Panc1 (cell line): ENCODE measurements around the gene DR1. TPM values are rescaled to one million over a fixed set of nuclear protein-coding genes. Genes with fewer than 3 reads are reported as not detected.

Source experiments
- ATAC-seq: fragments of 200-7000 bp; cut with Tn5 transposase; 2 replicates; pipeline ENCODE4 v1.9.1; 2020; ENCODE audit warnings: mild to moderate bottlenecking, moderate library complexity
- BruUV-seq: library from RNA; stranded (reverse); fragments of 400-500 nt; replicated peaks from 2 replicates; lab custom pipeline; 2021; lab: Mats Ljungman, UMichigan
- CTCF ChIA-PET: fragments of 300-600 bp; sonication (Branson Sonifier 250); formaldehyde crosslinking; loops from one replicate; lab custom pipeline; 2022; ENCODE audit warnings: antibody characterized with exemption; lab: Charles Lee
- POLR2A ChIA-PET: fragments of 300-600 bp; sonication (Branson Sonifier 250); formaldehyde crosslinking; loops from one replicate; lab custom pipeline; 2022; ENCODE audit warnings: antibody characterized with exemption; lab: Charles Lee
- DNase-seq: peaks from one replicate; pipeline ENCODE4 v3.0.0-alpha.2; 2010; ENCODE audit warnings: low read depth, low spot score
- H3K27ac ChIP-seq: 2 replicates; pipeline ENCODE4 v1.5.1; 2011; ENCODE audit warnings: mild to moderate bottlenecking, low read length, inconsistent platforms
- H3K27me3 ChIP-seq: fragments of 200-500 bp; sonication (Bioruptor generic); 2 replicates; pipeline ENCODE4 v1.6.0; 2014; ENCODE audit warnings: low read length, inconsistent platforms; ENCODE audit not compliant: control insufficient read depth, insufficient read depth
- H3K36me3 ChIP-seq: fragments of 200-500 bp; sonication (Bioruptor generic); 2 replicates; pipeline ENCODE4 v1.5.1; 2014; ENCODE audit warnings: inconsistent platforms, mild to moderate bottlenecking, low read length, moderate library complexity; ENCODE audit not compliant: control insufficient read depth, insufficient read depth
- H3K4me1 ChIP-seq: 2 replicates; pipeline ENCODE4 v1.5.1; 2011; ENCODE audit warnings: inconsistent platforms, mild to moderate bottlenecking, low read length, moderate library complexity; ENCODE audit not compliant: control insufficient read depth, insufficient read depth
- H3K4me3 ChIP-seq, 2 experiments: 2 replicates each; pipeline ENCODE4 v1.5.1; 2011 to 2012; ENCODE audit warnings: low read depth in 2 of 2, low read length in 2 of 2, mild to moderate bottlenecking in 2 of 2, inconsistent platforms in 1 of 2, moderate library complexity in 1 of 2
- H3K9me3 ChIP-seq: fragments of 200-500 bp; sonication (Bioruptor generic); 2 replicates; pipeline ENCODE4 v1.5.1; 2014; ENCODE audit warnings: low read depth, mild to moderate bottlenecking, inconsistent platforms, low read length, moderate library complexity; ENCODE audit not compliant: control insufficient read depth, insufficient read depth
- CTCF ChIP-seq: fragments of 450-650 bp; IDR thresholded peaks from 2 replicates; pipeline ENCODE4 v1.5.1; 2017; ENCODE audit warnings: mild to moderate bottlenecking
- POLR2AphosphoS5 ChIP-seq: IDR thresholded peaks from 2 replicates; pipeline ENCODE4 v1.6.1; 2012; ENCODE audit warnings: mild to moderate bottlenecking, low read depth, low read length, moderate library complexity
- SIN3A ChIP-seq: IDR thresholded peaks from 2 replicates; pipeline ENCODE4 v1.6.1; 2012; ENCODE audit warnings: low read depth, mild to moderate bottlenecking, low read length, moderate library complexity, borderline replicate concordance; ENCODE audit not compliant: insufficient read depth
- TCF7L2 ChIP-seq: IDR thresholded peaks from 2 replicates; pipeline ENCODE4 v1.6.1; 2011; ENCODE audit warnings: mild to moderate bottlenecking, low read depth, low read length, inconsistent platforms
- in situ Hi-C: cut with HindIII; loops from 2 replicates; pipeline ENCODE4 v1.10.0; 2016; ENCODE audit warnings: low sequenced_read_pairs, low pct_unique_long_range_greater_than_20kb
- intact Hi-C: fragments of 100-400 bp; cut with micrococcal nuclease; formaldehyde crosslinking; loops from one replicate; pipeline ENCODE4 v1.10.0; 2022; ENCODE audit not compliant: unreplicated experiment
- total RNA-seq: library from RNA; stranded (reverse); gene quantifications from one replicate; pipeline ENCODE4 v1.2.1, GENCODE V29; 2021; ENCODE audit not compliant: unreplicated experiment
- TF ChIP-seq, protein P1 (sequence below), 2 experiments: IDR thresholded peaks; 2 replicates each; pipeline ENCODE4 v1.6.1; 2011 to 2012; ENCODE audit warnings: low read depth in 2 of 2, control low read depth in 1 of 2, low read length in 1 of 2, mild to moderate bottlenecking in 1 of 2, moderate library complexity in 1 of 2; ENCODE audit not compliant: insufficient read depth in 1 of 2

Gene DR1
- total RNA-seq, 1 experiment from 2014 or later: 39.0 TPM

DNA sequence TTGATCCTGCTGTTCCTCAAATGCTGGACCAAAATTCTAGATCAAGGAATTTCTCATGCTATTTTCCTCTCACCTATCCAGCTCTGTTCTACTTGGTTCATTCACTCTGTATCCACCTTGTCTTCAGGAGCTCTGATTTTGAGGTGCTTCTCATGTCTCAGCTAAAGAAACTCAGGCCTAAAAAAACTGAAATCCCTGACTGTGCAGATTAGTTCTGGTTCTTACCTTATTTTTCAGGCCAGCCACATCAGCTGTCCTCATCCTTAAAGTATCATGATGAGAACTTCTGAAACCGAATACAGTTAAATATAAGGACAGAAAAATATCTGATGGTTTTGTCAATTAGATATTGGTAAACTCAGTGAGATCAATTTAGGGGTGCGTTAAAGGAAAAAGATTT lies 27.8 kb upstream of the DR1 start:
- Histone ChIP-seq H3K4me1 (no peaks in the 10 kb centered on the region), H3K27me3 (no peaks in the 10 kb centered on the region), H3K36me3 (no peaks in the 10 kb centered on the region), H3K4me3 (no peak overlapping the region), H3K9me3 (no peaks in the 10 kb centered on the region), H3K27ac (no peak overlapping the region)
- CTCF ChIA-PET: no interaction called here
- BruUV-seq: no TSS peak
- ATAC-seq: no peak
- in situ Hi-C loops (no loop called here), intact Hi-C loops (no loop called here)
- no peak for DNase-seq
- POLR2A ChIA-PET: no interaction called here
- TF ChIP-seq CTCF (no peak), POLR2AphosphoS5 (no peak), SIN3A (no peak), TCF7L2 (no peak)
- TF ChIP-seq, protein P1, sequence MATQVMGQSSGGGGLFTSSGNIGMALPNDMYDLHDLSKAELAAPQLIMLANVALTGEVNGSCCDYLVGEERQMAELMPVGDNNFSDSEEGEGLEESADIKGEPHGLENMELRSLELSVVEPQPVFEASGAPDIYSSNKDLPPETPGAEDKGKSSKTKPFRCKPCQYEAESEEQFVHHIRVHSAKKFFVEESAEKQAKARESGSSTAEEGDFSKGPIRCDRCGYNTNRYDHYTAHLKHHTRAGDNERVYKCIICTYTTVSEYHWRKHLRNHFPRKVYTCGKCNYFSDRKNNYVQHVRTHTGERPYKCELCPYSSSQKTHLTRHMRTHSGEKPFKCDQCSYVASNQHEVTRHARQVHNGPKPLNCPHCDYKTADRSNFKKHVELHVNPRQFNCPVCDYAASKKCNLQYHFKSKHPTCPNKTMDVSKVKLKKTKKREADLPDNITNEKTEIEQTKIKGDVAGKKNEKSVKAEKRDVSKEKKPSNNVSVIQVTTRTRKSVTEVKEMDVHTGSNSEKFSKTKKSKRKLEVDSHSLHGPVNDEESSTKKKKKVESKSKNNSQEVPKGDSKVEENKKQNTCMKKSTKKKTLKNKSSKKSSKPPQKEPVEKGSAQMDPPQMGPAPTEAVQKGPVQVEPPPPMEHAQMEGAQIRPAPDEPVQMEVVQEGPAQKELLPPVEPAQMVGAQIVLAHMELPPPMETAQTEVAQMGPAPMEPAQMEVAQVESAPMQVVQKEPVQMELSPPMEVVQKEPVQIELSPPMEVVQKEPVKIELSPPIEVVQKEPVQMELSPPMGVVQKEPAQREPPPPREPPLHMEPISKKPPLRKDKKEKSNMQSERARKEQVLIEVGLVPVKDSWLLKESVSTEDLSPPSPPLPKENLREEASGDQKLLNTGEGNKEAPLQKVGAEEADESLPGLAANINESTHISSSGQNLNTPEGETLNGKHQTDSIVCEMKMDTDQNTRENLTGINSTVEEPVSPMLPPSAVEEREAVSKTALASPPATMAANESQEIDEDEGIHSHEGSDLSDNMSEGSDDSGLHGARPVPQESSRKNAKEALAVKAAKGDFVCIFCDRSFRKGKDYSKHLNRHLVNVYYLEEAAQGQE (IDR thresholded peaks at IDR 0.05; ENCODE audit: insufficient read depth in 1 of 2, low read depth in 2 of 2, low read length in 1 of 2): no peak

GRCh38 chr1:93321720-93322119 lies 24.0 kb upstream of the DR1 start:
- TF ChIP-seq TCF7L2: no peak
- no peak for TF ChIP-seq POLR2AphosphoS5
- TF ChIP-seq, protein P1 (IDR thresholded peaks at IDR 0.05; ENCODE audit: insufficient read depth in 1 of 2, low read depth in 2 of 2, low read length in 1 of 2): no peak
- TF ChIP-seq SIN3A: no peak
- TF ChIP-seq CTCF: no peak
- intact Hi-C loops (no loop called here), in situ Hi-C loops (no loop called here)
- H3K27me3 ChIP-seq: no peaks in the 10 kb centered on the region
- no peak for ATAC-seq
- BruUV-seq: no TSS peak
- DNase-seq: no peak
- no peaks in the 10 kb centered on the region for H3K9me3 ChIP-seq
- CTCF ChIA-PET: no interaction called here
- no peaks in the 10 kb centered on the region for H3K4me1 ChIP-seq
- no peaks in the 10 kb centered on the region for H3K36me3 ChIP-seq
- H3K27ac ChIP-seq: no peak overlapping the region
- POLR2A ChIA-PET: no interaction called here
- H3K4me3 ChIP-seq: no peak overlapping the region
